Measurements from ENCODE around the gene NTMT2.
"Not testable (repeated sequence)": the region's sequence is repeated elsewhere in the genome, so short reads cannot be mapped to it uniquely, and the experiment has no call there.

NTMT2 gene

GRCh38 chr1:170162459-170163246, 16.9 kb downstream of the NTMT2 start:
- DNase-seq, result no peak

- DNase-seq, result no peak
These were observed 18.5 kb downstream of the NTMT2 start for GRCh38 chr1:170164103-170164763.

GRCh38 chr1:170166518-170167180, 20.9 kb downstream of the NTMT2 start:
- no peak for DNase-seq

- DNase-seq, result peak; percentile 5
These were observed 22.5 kb downstream of the NTMT2 start for GRCh38 chr1:170168265-170168664.

- DNase-seq, result not testable (repeated sequence)
These were observed 24.8 kb downstream of the NTMT2 start for GRCh38 chr1:170170513-170170912.

GRCh38 chr1:170174395-170174794, 28.6 kb downstream of the NTMT2 start:
- no peak for DNase-seq

GRCh38 chr1:170175041-170175440, 29.3 kb downstream of the NTMT2 start:
- no peak for DNase-seq

GRCh38 chr1:170175484-170175883, 29.7 kb downstream of the NTMT2 start:
- no peak for DNase-seq

- no peak for DNase-seq
These were observed 31.0 kb downstream of the NTMT2 start for GRCh38 chr1:170176772-170177171.

- DNase-seq, result no peak
These were observed 36.7 kb downstream of the NTMT2 start for GRCh38 chr1:170182442-170182841.

GRCh38 chr1:170192546-170192945, 46.8 kb downstream of the NTMT2 start:
- DNase-seq, result no peak

GRCh38 chr1:170194451-170194850, 48.7 kb downstream of the NTMT2 start:
- no peak for DNase-seq

GRCh38 chr1:170196490-170197236, 50.9 kb downstream of the NTMT2 start:
- DNase-seq, result no peak

- no peak for DNase-seq
These were observed 52.3 kb downstream of the NTMT2 start for GRCh38 chr1:170198090-170198489.

GRCh38 chr1:170198584-170198983, 52.8 kb downstream of the NTMT2 start:
- no peak for DNase-seq

GRCh38 chr1:170200161-170200560, 54.4 kb downstream of the NTMT2 start:
- no peak for DNase-seq

GRCh38 chr1:170200621-170201397, 55.0 kb downstream of the NTMT2 start:
- DNase-seq, result no peak

- DNase-seq, result no peak
These were observed 57.9 kb downstream of the NTMT2 start for GRCh38 chr1:170203693-170204092.

GRCh38 chr1:170204121-170204520, 58.4 kb downstream of the NTMT2 start:
- DNase-seq, result no peak

- no peak for DNase-seq
These were observed 59.5 kb downstream of the NTMT2 start for GRCh38 chr1:170205301-170205700.

- no peak for DNase-seq
These were observed 63.4 kb downstream of the NTMT2 start for GRCh38 chr1:170209125-170209524.

GRCh38 chr1:170210142-170210541, 64.4 kb downstream of the NTMT2 start:
- DNase-seq, result no peak
